ENCODE data around the gene TMEM185A. TPM values are rescaled to one million over a fixed set of nuclear protein-coding genes. Genes with fewer than 3 reads are reported as not detected.
"Not testable (repeated sequence)": the region's sequence is repeated elsewhere in the genome, so short reads cannot be mapped to it uniquely, and the experiment has no call there.

TMEM185A gene
- total and polyA plus RNA-seq, 10 of the 15 experiments (the other 5 are each of a cell fraction or from before 2014, with no cell fraction given) = 2.4 to 25.1 (median 12.0) TPM

DNA sequence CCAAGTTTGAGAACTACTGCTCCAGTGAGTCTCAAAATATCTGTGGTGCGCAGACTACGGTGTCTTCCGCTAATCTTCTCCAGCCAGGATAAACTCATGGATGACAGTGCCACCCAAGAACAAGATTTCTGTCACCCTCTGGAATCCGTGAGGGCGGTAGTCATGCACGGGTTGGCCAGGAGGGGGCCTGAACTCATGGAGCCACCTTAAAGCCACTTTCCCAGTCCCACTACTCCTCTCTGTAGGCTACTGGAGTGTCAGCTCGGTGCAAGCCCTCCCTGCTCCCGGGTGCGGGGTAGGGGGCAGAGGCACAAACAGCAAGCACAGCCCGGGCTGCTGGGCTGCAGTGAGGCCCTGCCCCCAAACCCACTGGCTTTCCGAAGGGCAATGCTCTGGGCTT lies 33.0 kb downstream of the TMEM185A start:
- FAIRE-seq; H3K9ac ChIP-seq (ENCODE audit: control insufficient read depth, insufficient read depth, low read length); CTCF ChIA-PET; ATAC-seq; H3K9me3 ChIP-seq (replicated peaks; ENCODE audit: control insufficient read depth, insufficient read depth, low read length); H2AFZ ChIP-seq (ENCODE audit: control insufficient read depth, low read depth, low read length); RAD21 ChIA-PET (ENCODE audit: unreplicated experiment); H3K79me2 ChIP-seq (ENCODE audit: control insufficient read depth, insufficient read depth, low read length); SMC1A ChIA-PET (ENCODE audit: uncharacterized antibody, unreplicated experiment); BruUV-seq (replicated peaks); in situ Hi-C loops (cut with MboI); H4K20me1 ChIP-seq (ENCODE audit: control insufficient read depth, insufficient read depth); H3K4me3 ChIP-seq; DNase-seq (ENCODE audit: low read depth, low spot score); H3K27ac ChIP-seq (ENCODE audit: control insufficient read depth, insufficient read depth); H3K27me3 ChIP-seq (replicated peaks in 1 of 2; ENCODE audit: control insufficient read depth in 2 of 2, insufficient read depth in 2 of 2, low read length in 1 of 2); H3K4me2 ChIP-seq (ENCODE audit: control insufficient read depth, insufficient read depth); POLR2A ChIA-PET; intact Hi-C loops (cut with micrococcal nuclease; ENCODE audit: unreplicated experiment); H3K4me1 ChIP-seq (ENCODE audit: control insufficient read depth, insufficient read depth, low read length); H3K36me3 ChIP-seq (ENCODE audit: control insufficient read depth in 2 of 2, insufficient read depth in 2 of 2, low read length in 1 of 2): not testable (repeated sequence)
- no CpG with 5 or more reads among the region's 11 CpGs for WGBS (ENCODE audit: insufficient coverage, insufficient replicate concordance, low lambda C conversion rate, missing lambda C conversion rate)

DNA sequence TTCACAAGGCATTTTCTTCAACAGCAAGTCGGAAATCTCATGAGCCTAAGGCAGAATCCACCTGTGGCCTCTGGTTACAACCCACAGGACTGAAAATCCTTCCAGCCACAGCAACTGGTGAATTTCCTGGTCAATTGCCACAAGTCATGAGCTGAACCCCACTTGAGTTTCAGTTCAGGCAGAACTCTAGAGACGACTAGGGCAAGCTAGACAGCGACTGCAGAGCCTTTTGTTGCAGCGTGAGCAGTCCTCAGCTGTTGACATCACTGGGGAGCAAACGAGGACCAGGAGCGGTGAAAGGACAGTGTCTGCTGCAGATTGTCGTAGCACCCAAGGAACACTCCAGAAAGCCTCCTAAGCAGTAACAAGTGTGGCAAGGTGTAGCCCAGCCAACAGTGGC lies 35.6 kb downstream of the TMEM185A start:
- SMC1A ChIA-PET (ENCODE audit: uncharacterized antibody, unreplicated experiment); intact Hi-C loops (cut with micrococcal nuclease; ENCODE audit: unreplicated experiment); POLR2A ChIA-PET: not testable (repeated sequence)

DNA sequence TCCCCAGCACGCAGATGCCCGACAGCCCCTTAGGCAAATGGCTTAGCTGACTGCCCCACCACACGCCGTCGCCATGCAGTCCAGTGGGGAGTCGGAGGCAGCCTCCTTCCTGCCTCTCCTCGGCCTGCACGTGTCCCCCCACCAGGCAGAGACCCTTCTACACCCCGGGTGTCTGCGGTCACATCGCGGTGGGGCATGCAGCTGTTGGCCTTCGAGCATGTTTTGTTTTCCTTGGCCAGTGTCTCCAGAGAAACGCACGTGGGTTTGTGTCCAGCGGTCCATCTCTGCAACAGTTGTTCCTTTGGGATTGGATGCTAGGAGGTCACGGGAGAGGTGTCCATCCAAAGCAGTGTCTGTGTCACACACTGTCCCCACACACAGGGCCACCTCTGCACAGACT lies 36.4 kb downstream of the TMEM185A start, which contains the start of gene HSFX2:
Gene HSFX2, minus strand, starts transcription at position 101 of the 400 bp plus-strand sequence. CDS start 614 bp downstream, outside the sequence.
- H3K4me1 ChIP-seq (ENCODE audit: control insufficient read depth, insufficient read depth, low read length); BruUV-seq (replicated peaks); H4K20me1 ChIP-seq (ENCODE audit: control insufficient read depth, insufficient read depth); intact Hi-C loops (cut with micrococcal nuclease; ENCODE audit: unreplicated experiment); CTCF ChIA-PET; in situ Hi-C loops (cut with MboI); FAIRE-seq; SMC1A ChIA-PET (ENCODE audit: uncharacterized antibody, unreplicated experiment); H3K9ac ChIP-seq (ENCODE audit: control insufficient read depth, insufficient read depth, low read length); H3K27ac ChIP-seq (ENCODE audit: control insufficient read depth, insufficient read depth); H3K4me2 ChIP-seq (ENCODE audit: control insufficient read depth, insufficient read depth); ATAC-seq; RAD21 ChIA-PET (ENCODE audit: unreplicated experiment); H3K79me2 ChIP-seq (ENCODE audit: control insufficient read depth, insufficient read depth, low read length); H3K36me3 ChIP-seq (ENCODE audit: control insufficient read depth in 2 of 2, insufficient read depth in 2 of 2, low read length in 1 of 2); H3K27me3 ChIP-seq (replicated peaks in 1 of 2; ENCODE audit: control insufficient read depth in 2 of 2, insufficient read depth in 2 of 2, low read length in 1 of 2); POLR2A ChIA-PET; DNase-seq (ENCODE audit: low read depth, low spot score); H3K4me3 ChIP-seq; H3K9me3 ChIP-seq (replicated peaks; ENCODE audit: control insufficient read depth, insufficient read depth, low read length); H2AFZ ChIP-seq (ENCODE audit: control insufficient read depth, low read depth, low read length): not testable (repeated sequence)
- no CpG with 5 or more reads among the region's 17 CpGs for WGBS (ENCODE audit: insufficient coverage, insufficient replicate concordance, low lambda C conversion rate, missing lambda C conversion rate)

More for the DNA sequence above, 35.6 kb downstream of the TMEM185A start:
- H3K27ac ChIP-seq (ENCODE audit: control insufficient read depth, insufficient read depth); H4K20me1 ChIP-seq (ENCODE audit: control insufficient read depth, insufficient read depth); H3K4me1 ChIP-seq (ENCODE audit: control insufficient read depth, insufficient read depth, low read length); ATAC-seq; H3K4me3 ChIP-seq; DNase-seq (ENCODE audit: low read depth, low spot score); BruUV-seq (replicated peaks); H2AFZ ChIP-seq (ENCODE audit: control insufficient read depth, low read depth, low read length); H3K9ac ChIP-seq (ENCODE audit: control insufficient read depth, insufficient read depth, low read length); H3K79me2 ChIP-seq (ENCODE audit: control insufficient read depth, insufficient read depth, low read length); FAIRE-seq; H3K36me3 ChIP-seq (ENCODE audit: control insufficient read depth in 2 of 2, insufficient read depth in 2 of 2, low read length in 1 of 2); H3K4me2 ChIP-seq (ENCODE audit: control insufficient read depth, insufficient read depth); H3K9me3 ChIP-seq (replicated peaks; ENCODE audit: control insufficient read depth, insufficient read depth, low read length); RAD21 ChIA-PET (ENCODE audit: unreplicated experiment); H3K27me3 ChIP-seq (replicated peaks in 1 of 2; ENCODE audit: control insufficient read depth in 2 of 2, insufficient read depth in 2 of 2, low read length in 1 of 2); CTCF ChIA-PET; in situ Hi-C loops (cut with MboI): not testable (repeated sequence)
- WGBS (ENCODE audit: insufficient coverage, insufficient replicate concordance, low lambda C conversion rate, missing lambda C conversion rate) = no CpG with 5 or more reads among the region's 7 CpGs

DNA sequence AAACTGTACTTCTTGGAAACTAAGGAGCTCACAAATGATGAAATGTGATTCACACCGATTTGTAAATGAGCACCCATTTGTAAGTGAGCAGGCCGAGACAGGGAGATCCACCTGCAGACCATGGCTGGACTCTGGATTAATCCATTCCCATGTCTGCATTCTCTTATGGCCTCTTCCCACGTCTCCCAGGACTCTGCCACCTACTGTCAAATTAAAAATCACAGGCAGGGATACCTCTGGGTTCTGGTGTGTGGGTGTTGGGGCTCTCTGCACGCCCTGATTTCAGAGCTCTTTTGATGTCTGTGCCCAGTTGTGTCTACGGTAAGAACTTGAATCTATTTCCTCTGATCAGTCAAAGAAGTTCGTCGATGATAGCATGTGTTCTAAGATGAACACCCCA lies 40.6 kb downstream of the TMEM185A start:
- ATAC-seq; H3K27me3 ChIP-seq (replicated peaks in 1 of 2; ENCODE audit: control insufficient read depth in 2 of 2, insufficient read depth in 2 of 2, low read length in 1 of 2); intact Hi-C loops (cut with micrococcal nuclease; ENCODE audit: unreplicated experiment); RAD21 ChIA-PET (ENCODE audit: unreplicated experiment); CTCF ChIA-PET; BruUV-seq (replicated peaks); FAIRE-seq; H2AFZ ChIP-seq (ENCODE audit: control insufficient read depth, low read depth, low read length); POLR2A ChIA-PET; DNase-seq (ENCODE audit: low read depth, low spot score); SMC1A ChIA-PET (ENCODE audit: uncharacterized antibody, unreplicated experiment); H3K79me2 ChIP-seq (ENCODE audit: control insufficient read depth, insufficient read depth, low read length); H3K9ac ChIP-seq (ENCODE audit: control insufficient read depth, insufficient read depth, low read length); H3K27ac ChIP-seq (ENCODE audit: control insufficient read depth, insufficient read depth); H3K4me2 ChIP-seq (ENCODE audit: control insufficient read depth, insufficient read depth); H3K4me3 ChIP-seq; H4K20me1 ChIP-seq (ENCODE audit: control insufficient read depth, insufficient read depth); in situ Hi-C loops (cut with MboI); H3K36me3 ChIP-seq (ENCODE audit: control insufficient read depth in 2 of 2, insufficient read depth in 2 of 2, low read length in 1 of 2); H3K4me1 ChIP-seq (ENCODE audit: control insufficient read depth, insufficient read depth, low read length); H3K9me3 ChIP-seq (replicated peaks; ENCODE audit: control insufficient read depth, insufficient read depth, low read length): not testable (repeated sequence)
- no CpG with 5 or more reads among the region's 7 CpGs for WGBS (ENCODE audit: insufficient coverage, insufficient replicate concordance, low lambda C conversion rate, missing lambda C conversion rate)

Data from GM12878 (cell line).